DMS153 treated with DMSO at 0.1 percent for 48 hours (cell line): ENCODE results near the gene DCX.
A peak's percentile ranks its signal among the peaks of the same experiment; 100 is the strongest.

Experiments
- DNase-seq: peaks from one replicate; lab custom pipeline; 2025; ENCODE audit not compliant: unreplicated experiment; lab: John Stamatoyannopoulos, UW

DCX gene

DNA sequence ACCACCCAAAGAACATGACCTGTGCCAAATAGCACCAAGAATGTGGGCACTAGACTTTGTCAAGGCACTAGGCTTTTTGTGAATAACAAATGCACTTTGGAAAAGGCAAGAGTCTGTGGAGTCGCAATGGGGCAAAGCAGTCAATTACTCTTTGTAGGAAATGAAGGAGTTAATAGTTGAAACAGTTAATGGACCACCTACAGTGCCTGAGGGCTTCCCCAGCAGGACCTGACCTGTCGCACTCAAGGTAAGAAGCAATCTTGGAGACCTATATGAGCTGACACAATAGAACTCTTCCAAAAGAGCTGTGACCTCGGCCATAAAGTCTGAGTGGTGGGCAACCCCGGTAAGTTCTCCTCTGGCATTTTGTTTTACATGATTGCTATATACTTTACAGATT is 92.5 kb downstream of the DCX start:
- DNase-seq = no peak

DNA sequence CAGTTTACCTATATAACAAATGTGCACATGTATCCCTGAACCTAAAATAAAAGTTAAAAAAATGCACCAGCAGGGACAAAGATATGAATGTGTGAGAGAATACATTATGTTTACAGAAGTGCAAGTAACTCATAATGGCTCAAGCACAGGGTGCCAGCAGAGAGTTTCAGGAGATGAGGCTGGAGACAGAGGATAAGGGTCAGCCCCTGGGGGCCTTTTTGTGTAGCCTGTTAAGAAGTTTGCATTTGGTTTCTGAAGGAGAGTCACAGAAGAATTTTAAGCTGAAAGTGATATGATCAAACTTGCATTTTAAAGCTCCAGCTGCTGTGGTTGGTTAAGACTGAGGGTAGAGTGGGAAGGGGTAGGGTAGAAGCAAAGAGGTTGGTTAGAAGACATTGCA is 93.1 kb downstream of the DCX start:
- DNase-seq = no peak

DNA sequence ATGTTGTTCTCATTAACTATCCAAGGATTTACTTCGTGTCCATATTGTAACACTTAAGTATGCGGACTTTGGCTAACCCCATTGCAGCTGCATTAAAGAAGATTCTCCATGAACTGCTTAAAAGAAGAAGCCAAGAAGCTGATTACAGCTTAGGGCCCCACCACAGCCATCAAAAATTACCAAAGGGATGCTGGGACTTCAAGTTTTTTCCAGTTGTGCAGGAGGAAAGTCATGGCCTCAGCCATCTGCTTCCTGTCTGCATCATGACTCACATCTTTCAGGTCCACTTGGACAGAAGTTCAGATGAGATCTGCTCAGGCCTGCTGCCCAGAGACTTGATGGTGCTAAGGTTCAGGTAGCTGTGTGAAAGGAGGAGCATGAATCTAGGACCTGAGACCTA is 102.9 kb downstream of the DCX start:
- no peak for DNase-seq

DNA sequence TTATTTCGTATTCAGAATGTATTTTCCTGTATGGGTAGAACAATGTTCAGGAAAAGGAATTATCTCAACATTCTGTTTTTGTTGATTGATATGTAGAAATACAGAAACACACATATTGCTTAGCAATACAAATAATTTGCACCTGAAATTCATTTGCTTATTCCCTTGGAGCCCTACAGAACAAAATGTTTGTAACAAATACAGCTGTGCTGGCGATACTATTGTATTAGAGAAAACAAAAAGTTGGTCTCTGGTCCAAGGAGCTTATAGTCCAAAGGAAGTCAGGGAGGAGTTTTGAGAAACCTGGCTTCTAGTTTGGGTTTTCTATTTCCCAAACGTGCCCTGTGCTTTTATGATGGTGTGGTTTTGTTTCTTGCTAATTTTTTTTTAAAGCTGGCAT is 104.0 kb downstream of the DCX start:
- DNase-seq = no peak

DNA sequence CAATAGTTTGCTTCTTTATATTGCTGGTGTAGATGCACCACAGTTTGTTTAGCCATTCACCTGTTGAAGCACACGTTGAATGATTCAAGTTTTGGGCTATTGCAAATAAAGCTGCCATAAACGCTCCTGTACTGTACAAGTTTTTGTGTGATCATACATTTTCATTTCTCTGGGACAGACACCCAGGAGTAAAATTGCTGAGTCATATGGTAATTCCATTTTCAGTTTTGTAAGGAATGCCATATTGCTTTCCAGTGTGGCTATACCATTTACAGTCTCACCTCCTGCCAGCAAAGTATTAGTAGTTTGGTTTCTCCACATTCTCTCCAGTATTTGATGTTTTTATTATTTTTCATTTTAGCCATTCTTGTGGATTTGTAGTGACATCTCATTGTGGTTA is 109.7 kb downstream of the DCX start:
- no peak for DNase-seq

DNA sequence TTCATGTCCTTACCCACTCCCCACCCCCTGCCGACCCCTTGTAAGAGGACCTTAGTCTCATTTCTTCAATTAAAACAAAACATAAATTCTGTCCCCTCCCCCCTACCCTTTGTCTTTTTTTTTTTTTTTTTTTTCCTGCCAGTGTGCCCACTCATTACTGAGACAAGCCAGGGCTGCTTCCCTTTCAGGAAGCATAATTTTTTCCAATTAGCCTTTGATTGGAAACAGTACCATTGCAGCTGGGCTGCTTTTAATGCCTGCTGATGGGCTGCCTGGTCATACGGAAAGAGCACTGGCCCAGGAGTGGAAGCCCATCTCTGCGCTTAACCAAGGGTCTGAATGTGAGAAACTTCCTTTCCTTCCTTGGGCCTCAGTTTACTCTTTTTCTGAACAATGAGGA is 123.2 kb downstream of the DCX start:
- DNase-seq = no peak

DNA sequence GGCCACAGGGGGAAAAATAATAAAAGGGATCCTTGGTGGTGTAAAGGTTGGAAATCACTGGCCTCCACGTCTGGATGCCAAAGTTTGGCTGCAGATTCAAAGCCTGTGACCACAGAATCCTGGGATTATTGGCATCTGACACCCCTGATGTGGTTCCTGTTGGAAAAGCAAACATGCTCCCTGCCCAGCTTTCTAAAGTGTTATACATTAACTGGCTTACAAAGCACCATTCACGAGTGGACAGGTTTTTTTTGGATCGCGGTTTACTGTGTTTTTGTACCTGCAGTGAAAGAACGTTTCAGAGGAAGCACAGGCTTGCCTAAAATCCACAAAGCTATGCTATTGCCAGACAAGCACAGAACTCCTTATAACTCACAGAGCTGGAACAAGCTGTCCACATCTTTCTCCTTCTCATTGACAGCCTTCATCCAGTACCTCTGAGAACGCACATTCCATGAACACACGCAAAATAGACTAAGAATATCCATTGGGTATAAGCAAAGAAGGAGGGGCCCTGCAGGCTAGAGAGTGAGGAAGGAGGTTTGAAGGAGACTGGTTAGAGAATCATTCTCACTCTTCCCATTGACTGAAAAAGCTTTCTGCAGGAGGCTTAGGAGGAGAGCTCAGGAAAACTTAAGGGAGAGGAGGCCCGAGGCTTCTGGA is 127.2 kb downstream of the DCX start:
- no peak for DNase-seq

DNA sequence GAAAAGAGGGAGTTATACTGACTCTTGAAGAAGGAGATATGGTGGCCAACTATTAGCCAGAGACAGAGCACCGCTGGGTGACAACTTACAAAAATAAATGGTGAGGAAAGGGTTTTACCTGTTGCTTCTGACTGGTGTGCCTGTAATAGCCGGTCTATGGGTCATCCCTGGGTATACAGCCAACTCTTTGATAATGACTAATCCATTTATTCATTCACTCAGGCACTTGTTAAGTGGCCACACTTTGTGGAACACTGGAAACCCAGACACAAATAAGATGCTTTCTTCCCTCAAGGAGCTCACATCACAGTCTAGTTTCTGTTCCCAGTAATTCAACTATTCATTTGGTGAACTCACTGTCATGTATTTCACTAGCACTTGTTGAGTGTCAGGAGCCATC is 128.5 kb downstream of the DCX start:
- DNase-seq = no peak

DNA sequence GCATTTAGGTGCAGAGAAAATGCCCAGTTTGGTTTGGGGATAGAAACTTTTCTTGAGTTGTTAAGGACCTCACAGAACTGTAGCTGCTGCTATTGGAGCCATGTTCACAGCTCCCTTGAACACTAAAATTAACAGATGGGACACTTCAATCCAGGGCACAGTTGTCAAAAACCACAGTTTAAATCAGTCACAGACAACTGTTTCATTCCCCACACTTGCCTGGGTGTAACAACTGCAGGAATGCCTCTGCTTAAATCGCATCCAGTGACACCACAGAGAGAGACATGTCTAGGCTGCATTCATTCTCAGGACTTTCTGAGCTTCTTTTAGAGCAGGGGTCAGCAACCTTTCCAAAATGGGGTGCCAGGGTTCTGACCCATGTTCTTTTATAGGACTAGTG is 129.0 kb downstream of the DCX start:
- DNase-seq = no peak

DNA sequence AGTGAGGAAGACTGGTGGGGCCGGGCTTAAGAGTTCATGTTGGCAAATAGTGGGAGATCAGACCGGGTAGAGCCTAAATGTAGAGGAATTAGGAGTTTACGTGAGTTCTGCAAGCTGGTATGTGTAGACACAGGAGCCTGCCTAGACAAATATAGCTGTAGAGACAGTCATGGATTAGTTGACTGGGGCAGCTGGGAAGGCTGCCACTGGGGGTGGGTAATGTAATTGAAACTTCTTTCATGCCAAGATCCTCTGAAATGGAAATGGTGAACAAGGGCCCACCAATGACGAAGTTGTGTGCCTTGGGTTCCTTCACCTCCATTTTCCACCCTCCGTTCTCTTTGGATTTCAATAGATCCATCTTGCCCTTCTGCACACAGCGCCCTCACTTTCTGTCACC is 129.9 kb downstream of the DCX start:
- DNase-seq = no peak

DNA sequence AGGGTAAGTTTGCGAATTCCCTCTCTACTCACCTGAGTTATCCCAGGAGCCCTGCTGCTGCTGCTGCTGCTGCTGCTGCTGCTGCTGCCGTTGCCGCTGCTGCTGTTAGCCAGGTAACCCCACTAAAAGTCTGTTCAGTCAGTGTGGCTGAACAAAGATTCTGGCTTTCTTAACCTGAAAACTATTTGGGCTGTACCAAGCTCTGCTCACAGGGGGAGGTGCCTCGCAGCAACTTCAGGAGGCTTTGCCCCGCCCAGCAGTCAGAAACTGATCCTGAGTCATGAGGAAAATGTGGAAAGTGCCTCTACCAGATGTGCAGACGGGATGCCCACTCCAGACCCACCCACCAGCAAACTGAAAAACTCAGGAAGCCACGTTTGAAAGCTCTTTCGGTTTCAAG is 141.7 kb downstream of the DCX start, which contains the start of gene CAPN6:
Gene CAPN6 (minus strand): TSS at position 145 of the 400 bp plus-strand sequence. CDS start 6,547 bp downstream, outside the sequence.
- DNase-seq = no peak

DNA sequence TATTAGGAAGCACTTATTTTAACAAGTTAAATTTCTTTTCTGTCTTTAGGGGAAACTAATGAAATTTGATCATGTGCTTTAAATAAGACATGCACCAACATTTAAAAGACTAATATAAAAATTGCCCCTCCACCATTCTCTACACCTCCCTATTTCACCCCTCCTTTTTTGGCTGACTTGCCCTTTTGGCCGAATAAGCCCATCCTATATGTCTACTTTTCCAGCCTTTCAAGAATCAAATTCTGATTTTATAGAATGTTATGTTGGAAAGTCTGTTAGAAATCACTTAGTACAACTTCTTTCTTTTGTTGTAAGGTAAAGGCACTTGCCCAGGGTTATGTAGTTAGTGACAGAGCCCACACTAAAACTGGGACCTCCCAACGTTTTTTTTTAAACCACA is 143.5 kb downstream of the DCX start:
- no peak for DNase-seq

DNA sequence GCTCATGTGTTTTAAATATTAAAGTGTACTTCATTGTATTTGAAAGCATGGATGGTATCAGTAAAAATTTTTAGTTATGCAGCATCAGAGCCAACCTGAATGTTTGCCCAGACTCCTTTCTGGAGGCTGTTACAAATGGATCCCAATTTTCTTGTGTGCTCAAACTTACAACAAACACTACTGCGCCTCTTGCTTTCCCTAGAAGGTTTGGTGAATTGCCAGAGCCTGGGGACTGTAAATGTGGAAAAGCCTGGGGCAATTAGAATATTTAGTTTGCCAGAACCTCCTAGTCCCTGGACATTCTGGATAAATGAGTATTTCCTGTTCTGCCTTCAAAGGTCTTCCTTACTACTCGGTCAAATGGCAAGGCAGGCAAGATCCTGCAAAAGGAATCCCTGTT is 146.5 kb downstream of the DCX start:
- no peak for DNase-seq

DNA sequence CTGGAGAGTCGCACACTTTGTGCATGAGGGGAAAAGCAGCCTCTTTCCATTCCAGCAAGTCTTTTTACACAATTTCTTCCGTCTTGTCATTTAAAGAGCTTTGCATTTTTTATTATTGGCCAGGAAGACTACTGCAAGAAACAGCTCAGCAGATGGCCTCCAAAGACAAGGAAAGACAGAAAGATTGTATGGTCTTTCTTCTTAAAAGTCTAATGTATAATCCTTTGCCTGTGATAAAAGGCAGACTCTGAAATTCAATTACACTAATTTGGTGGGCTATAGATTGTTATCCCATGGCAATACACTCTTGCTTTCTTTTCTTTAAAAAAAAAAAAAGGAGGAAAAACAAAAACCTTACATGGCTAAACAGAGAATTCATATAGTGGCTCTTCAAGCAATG is 147.6 kb downstream of the DCX start:
- DNase-seq = no peak

DNA sequence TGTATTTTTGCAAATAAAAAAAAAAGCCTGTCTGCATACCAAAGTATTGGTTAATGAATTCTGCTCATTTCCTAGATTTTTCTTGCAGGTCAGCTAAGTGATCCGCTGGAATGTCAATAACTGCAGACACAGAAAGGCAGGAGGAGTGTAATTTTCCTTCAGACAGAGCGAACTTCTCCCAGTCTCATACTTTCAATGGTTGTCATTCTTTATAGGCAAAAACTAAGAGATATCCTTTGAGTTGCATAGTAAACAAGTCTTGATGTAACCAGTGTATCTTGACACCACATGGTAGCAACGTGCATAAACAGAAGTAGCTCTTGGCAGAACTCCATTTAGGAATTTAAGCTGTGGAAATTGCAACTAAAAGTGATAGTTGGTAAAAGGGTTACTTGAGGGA is 149.9 kb downstream of the DCX start:
- no peak for DNase-seq

DNA sequence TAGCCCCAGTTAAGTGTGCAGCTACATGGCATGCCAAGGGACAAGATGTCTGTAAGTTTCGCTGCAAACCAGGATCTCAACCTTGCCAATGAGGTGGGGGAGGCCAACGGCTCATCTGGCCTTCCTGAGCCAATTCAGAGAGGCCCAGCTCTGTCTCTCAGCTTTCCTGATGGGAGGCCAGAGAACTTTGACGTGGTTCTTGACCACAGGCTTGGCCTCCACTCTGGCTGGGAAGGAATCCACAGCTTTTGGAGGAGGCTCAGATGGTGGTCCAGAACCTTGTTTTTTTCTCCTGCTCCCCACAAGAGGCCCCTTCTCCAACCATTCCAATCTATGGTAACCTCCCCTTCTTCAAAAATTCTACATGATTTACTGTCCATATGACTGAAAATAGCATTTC is 151.5 kb downstream of the DCX start:
- no peak for DNase-seq

DNA sequence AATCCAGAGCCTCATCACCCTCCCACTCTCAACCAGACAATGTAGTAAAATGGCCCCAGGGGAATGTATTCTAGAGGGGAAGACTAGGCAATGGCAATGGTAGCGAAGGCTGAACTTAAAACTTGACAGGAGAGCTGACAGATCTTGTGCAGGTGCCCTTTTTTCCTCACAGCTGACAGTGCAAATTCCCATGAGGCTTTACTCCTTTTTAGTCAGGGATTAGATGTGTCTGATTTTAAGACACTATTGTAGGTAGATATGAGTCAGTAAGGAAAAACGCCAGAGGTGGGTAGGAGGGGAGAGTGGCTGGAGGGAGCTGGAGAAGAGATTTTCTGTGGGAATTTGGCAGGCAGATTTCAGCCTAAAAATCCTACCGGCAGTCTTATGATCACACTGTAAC is 152.4 kb downstream of the DCX start:
- no peak for DNase-seq

DNA sequence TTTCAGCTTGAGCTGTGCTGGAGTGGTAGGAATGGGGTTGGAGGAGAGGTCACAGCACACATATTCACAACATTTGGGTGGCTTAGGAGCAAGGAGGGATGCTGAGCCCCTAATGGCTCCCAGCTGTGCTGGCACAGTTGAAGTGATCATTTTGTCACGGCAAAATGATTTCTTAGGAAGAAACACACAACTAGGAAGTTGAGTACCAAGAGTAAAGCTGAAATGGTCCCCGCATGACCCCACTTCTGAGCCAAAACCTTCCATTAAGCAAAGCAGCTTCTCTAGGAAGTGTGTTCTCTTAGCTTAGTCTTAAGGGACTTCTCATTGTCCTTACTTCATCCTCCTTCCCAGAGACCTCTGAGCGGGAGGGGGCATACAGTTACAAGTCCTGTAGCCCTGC is 154.3 kb downstream of the DCX start:
- DNase-seq = no peak

DNA sequence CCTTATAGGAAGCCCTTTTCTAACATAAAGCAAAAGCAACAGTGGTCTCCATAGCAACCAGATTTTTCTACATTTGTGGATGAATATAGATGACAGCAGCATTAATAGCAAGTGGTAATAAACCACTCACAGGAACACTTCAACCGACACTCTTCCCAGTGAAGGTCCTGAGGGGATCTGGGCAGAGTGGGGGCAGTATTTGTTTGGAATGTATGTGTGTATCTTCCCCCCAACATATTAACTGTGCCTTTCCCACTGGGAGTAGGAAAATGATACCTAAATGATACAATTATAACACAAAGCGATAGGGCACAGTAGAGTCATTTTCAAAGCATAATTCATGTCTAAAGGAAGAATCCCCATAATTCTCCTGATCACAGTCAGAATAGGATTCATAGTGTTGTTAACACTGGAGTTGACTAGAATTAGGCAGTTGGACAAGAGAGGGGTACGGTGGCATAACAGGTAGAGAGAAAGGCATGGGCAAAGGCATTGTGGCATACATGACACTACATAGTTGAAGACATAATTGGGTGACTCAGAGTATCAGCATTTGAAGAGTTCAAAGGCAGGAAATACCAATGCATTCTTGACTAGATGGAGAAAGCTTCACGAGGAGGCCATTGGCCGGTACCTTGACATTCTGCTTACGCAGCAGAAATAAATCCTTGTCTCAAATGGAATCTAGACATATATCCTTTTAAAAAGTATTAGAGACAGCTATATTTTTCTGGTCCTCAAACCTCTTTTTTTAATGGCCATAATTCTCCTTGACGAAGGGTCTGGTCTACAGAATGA is 156.9 kb downstream of the DCX start:
- DNase-seq = no peak

DNA sequence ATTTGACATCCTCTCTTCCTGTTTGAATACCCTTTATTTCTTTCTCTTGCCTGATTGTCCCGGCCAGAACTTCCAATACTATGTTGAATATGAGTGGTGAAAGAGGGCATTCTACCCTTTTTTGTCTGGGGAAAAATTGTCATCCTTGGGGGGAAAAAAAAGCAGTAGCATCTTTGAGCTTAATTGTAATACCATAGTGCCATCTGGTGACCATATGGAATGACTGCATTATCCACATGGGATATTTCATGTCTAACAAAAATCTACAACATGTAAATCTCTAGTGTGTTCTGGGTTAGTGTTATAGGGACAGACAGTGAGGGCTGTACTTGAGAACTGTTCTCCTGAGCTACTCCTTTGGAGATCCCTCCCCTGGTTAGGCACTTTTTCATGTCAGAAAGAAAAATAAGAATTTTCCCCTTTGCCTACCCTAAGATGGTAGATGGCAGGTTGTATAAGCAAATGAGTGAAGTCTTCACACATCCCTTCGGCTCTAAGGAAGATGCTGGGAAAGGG is 167.7 kb downstream of the DCX start:
- DNase-seq = peak; percentile 3
